Measurements from ENCODE around the gene SARS1.
"Not testable (repeated sequence)": the region's sequence is repeated elsewhere in the genome, so short reads cannot be mapped to it uniquely, and the experiment has no call there.

- TF ChIP-seq CTCF, POLR2A (IDR thresholded peaks at IDR 0.05): not testable (repeated sequence)
Measured at GRCh38 chr1:109286762-109287161, 73.0 kb downstream of the SARS1 start.

Data from tibial nerve (tissue), 3 donors.